Measurements from ENCODE around the gene MTHFS. TPM values are rescaled to one million over a fixed set of nuclear protein-coding genes. Genes with fewer than 3 reads are reported as not detected.
"Not testable (repeated sequence)": the region's sequence is repeated elsewhere in the genome, so short reads cannot be mapped to it uniquely, and the experiment has no call there.

MTHFS gene
- total and polyA plus RNA-seq, 3 experiments from 2014 or later, result 30.2 to 63.4 (median 31.1) TPM

DNA sequence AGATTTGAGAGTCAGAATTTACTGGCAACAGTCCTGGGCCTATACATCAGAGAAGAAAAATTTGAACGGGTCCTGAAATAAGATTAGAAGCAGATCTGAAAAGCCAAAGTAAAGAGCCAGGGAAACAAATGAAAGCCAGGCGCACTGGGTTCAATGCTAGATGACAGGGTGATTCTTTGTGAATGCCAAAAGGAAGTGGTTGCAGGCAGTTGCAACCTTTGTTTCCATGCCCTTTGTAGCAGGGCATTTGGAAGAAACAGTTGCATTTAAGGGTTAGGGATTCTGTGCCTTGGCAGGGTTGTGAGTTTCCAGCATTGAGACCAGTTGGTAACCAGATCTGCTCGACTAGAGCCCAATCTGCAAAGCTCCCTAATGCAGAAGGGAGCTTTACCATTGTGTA, 36.4 kb upstream of the MTHFS start:
- Histone ChIP-seq H3K27ac (ENCODE audit: low read depth, low read length) (no peak overlapping the region), H3K4me3 (ENCODE audit: low read length) (no peak overlapping the region), H3K9me3 (ENCODE audit: low read length) (no peaks in the 10 kb centered on the region), H3K27me3 (ENCODE audit: insufficient read depth, low read length, poor library complexity, severe bottlenecking) (no peaks in the 10 kb centered on the region), H3K36me3 (ENCODE audit: insufficient read depth, low read length) (no peaks in the 10 kb centered on the region), H3K4me1 (ENCODE audit: insufficient read depth, low read length) (peaks cover 5% of the 10 kb centered on the region)
- H3K36me3 Mint-ChIP-seq, result peaks cover 0 to 5% (median 1%) of the 10 kb centered on the region in 3 donors
- no peaks in the 10 kb centered on the region for H3K4me1 Mint-ChIP-seq
- no peak overlapping the region for H3K27ac Mint-ChIP-seq
- H3K27me3 Mint-ChIP-seq, result peaks cover 8 to 41% of the 10 kb centered on the region in 2 donors
- ChIA-PET POLR2A (no interaction called here), CTCF (no interaction called here)
- no peak overlapping the region for H3K4me3 Mint-ChIP-seq
- H3K9me3 Mint-ChIP-seq, result no peaks in the 10 kb centered on the region
- no peak for DNase-seq

GRCh38 chr15:79932447-79932846, 35.6 kb upstream of the MTHFS start:
- H3K27me3 Mint-ChIP-seq, result peaks cover 8 to 37% of the 10 kb centered on the region in 2 donors
- no peaks in the 10 kb centered on the region for H3K9me3 ChIP-seq (ENCODE audit: low read length)
- H3K9me3 Mint-ChIP-seq, result no peaks in the 10 kb centered on the region
- peaks cover 0 to 5% (median 1%) of the 10 kb centered on the region in 3 donors for H3K36me3 Mint-ChIP-seq
- DNase-seq, result no peak
- H3K27me3 ChIP-seq (ENCODE audit: insufficient read depth, low read length, poor library complexity, severe bottlenecking), result no peaks in the 10 kb centered on the region
- H3K4me1 Mint-ChIP-seq, result no peaks in the 10 kb centered on the region
- CTCF ChIA-PET, result no interaction called here
- H3K4me3 ChIP-seq (ENCODE audit: low read length), result no peak overlapping the region
- H3K27ac Mint-ChIP-seq, result no peak overlapping the region
- no peak overlapping the region for H3K27ac ChIP-seq (ENCODE audit: low read depth, low read length)
- POLR2A ChIA-PET, result no interaction called here
- peaks cover 5% of the 10 kb centered on the region for H3K4me1 ChIP-seq (ENCODE audit: insufficient read depth, low read length)
- H3K4me3 Mint-ChIP-seq, result no peak overlapping the region
- no peaks in the 10 kb centered on the region for H3K36me3 ChIP-seq (ENCODE audit: insufficient read depth, low read length)

DNA sequence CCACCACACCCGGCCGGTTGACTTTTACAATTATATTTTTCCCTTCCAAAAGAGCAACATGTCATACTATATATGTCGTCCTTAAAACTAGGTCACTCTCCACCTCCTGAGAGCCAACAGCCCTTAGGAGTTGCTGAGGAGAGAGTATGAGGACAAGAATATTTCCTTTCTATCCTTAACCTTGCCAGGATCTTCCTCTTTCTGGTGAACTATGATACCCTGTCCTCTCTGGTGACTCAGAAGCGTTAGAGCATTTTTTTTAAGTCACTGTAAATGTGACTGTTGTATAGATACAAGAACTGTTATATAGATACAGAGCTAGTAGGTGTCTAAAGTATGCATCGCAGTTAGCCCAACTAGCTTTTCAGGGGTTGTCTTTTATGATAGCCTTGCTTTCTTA, 33.7 kb upstream of the MTHFS start:
- H3K4me3 Mint-ChIP-seq, result no peak overlapping the region
- DNase-seq, result no peak
- H3K27me3 ChIP-seq (ENCODE audit: insufficient read depth, low read length, poor library complexity, severe bottlenecking), result no peaks in the 10 kb centered on the region
- peaks cover 0 to 1% (median 0%) of the 10 kb centered on the region in 3 donors for H3K36me3 Mint-ChIP-seq
- H3K9me3 Mint-ChIP-seq, result no peaks in the 10 kb centered on the region
- ChIA-PET CTCF (no interaction called here), POLR2A (no interaction called here)
- H3K9me3 ChIP-seq (ENCODE audit: low read length), result no peaks in the 10 kb centered on the region
- peaks cover 8 to 37% of the 10 kb centered on the region in 2 donors for H3K27me3 Mint-ChIP-seq
- no peaks in the 10 kb centered on the region for H3K36me3 ChIP-seq (ENCODE audit: insufficient read depth, low read length)
- H3K27ac ChIP-seq (ENCODE audit: low read depth, low read length), result no peak overlapping the region
- peaks cover 5% of the 10 kb centered on the region for H3K4me1 ChIP-seq (ENCODE audit: insufficient read depth, low read length)
- H3K4me3 ChIP-seq (ENCODE audit: low read length), result no peak overlapping the region
- H3K4me1 Mint-ChIP-seq, result no peaks in the 10 kb centered on the region
- no peak overlapping the region for H3K27ac Mint-ChIP-seq

- no peak overlapping the region for H3K27ac ChIP-seq (ENCODE audit: low read depth, low read length)
- peaks cover 11% of the 10 kb centered on the region for H3K4me1 ChIP-seq (ENCODE audit: insufficient read depth, low read length)
- Mint-ChIP-seq H3K36me3 (peaks cover 0 to 1% (median 0%) of the 10 kb centered on the region in 3 donors), H3K27me3 (peaks cover 8 to 32% of the 10 kb centered on the region in 2 donors), H3K27ac (peak overlapping the region in 1 of 8 donors; percentile 37), H3K9me3 (no peaks in the 10 kb centered on the region), H3K4me3 (no peak overlapping the region), H3K4me1 (no peaks in the 10 kb centered on the region)
- ChIA-PET CTCF (no interaction called here), POLR2A (no interaction called here)
- H3K9me3 ChIP-seq (ENCODE audit: low read length), result no peaks in the 10 kb centered on the region
- DNase-seq, result no peak
- H3K27me3 ChIP-seq (ENCODE audit: insufficient read depth, low read length, poor library complexity, severe bottlenecking), result no peaks in the 10 kb centered on the region
- no peaks in the 10 kb centered on the region for H3K36me3 ChIP-seq (ENCODE audit: insufficient read depth, low read length)
- no peak overlapping the region for H3K4me3 ChIP-seq (ENCODE audit: low read length)
Observed at GRCh38 chr15:79929412-79929811, 32.6 kb upstream of the MTHFS start.

- peak in 1 of 5 donors; percentile 48 for DNase-seq
- H3K36me3 ChIP-seq (ENCODE audit: insufficient read depth, low read length); H3K4me3 Mint-ChIP-seq; H3K27me3 ChIP-seq (ENCODE audit: insufficient read depth, low read length, poor library complexity, severe bottlenecking); H3K27ac ChIP-seq (ENCODE audit: low read depth, low read length); H3K27ac Mint-ChIP-seq; CTCF ChIA-PET; H3K9me3 ChIP-seq (ENCODE audit: low read length); POLR2A ChIA-PET; H3K4me3 ChIP-seq (ENCODE audit: low read length): not testable (repeated sequence)
- Mint-ChIP-seq H3K27me3 (peaks cover 7 to 14% of the 10 kb centered on the region in 2 donors), H3K9me3 (peaks cover 11 to 18% (median 14%) of the 10 kb centered on the region in 5 donors), H3K4me1 (peaks cover 20 to 29% (median 25%) of the 10 kb centered on the region in 3 donors), H3K36me3 (peaks cover 7 to 29% (median 17%) of the 10 kb centered on the region in 3 donors)
- peaks cover 17% of the 10 kb centered on the region for H3K4me1 ChIP-seq (ENCODE audit: insufficient read depth, low read length)
Observed at GRCh38 chr15:79926116-79926515, 29.3 kb upstream of the MTHFS start.

DNA sequence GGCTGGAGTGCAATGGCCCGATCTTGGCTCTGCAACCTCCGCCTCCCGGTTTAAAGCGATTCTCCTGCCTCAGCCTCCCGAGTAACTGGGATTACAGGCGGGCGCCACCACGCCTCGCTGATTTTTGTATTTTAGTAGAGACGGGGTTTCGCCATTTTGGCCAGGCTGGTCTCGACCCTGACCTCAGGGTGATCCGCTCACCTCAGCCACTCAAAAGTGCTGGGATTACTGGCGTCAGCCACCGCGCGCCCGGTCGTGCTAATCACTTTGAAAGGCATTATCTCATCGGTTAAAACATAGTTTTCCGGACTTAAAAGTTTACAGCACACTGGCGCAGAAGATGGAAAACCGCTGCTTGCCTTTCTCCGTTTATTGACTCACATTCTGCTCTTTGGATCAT, 27.6 kb upstream of the MTHFS start:
- ChIA-PET CTCF (no interaction called here), POLR2A (interaction anchor here (1.1 kb wide), 1 partner anchor 40 kb away, joined by 3 read pairs; no protein-coding TSS in a partner anchor)
- Mint-ChIP-seq H3K27me3 (peaks cover 3 to 5% of the 10 kb centered on the region in 2 donors), H3K36me3 (peaks cover 11 to 43% (median 27%) of the 10 kb centered on the region in 3 donors), H3K9me3 (peaks cover 11 to 30% (median 26%) of the 10 kb centered on the region in 5 donors), H3K27ac (peak overlapping the region in 2 of 8 donors; percentile 54 to 97), H3K4me1 (peaks cover 20 to 29% (median 25%) of the 10 kb centered on the region in 3 donors), H3K4me3 (peak overlapping the region; percentile 12 to 98 (median 53))
- H3K9me3 ChIP-seq (ENCODE audit: low read length), result peaks cover 6% of the 10 kb centered on the region
- no peaks in the 10 kb centered on the region for H3K36me3 ChIP-seq (ENCODE audit: insufficient read depth, low read length)
- no peaks in the 10 kb centered on the region for H3K27me3 ChIP-seq (ENCODE audit: insufficient read depth, low read length, poor library complexity, severe bottlenecking)
- H3K4me1 ChIP-seq (ENCODE audit: insufficient read depth, low read length), result peaks cover 17% of the 10 kb centered on the region
- DNase-seq, result peak in 2 of 5 donors; percentile 1 to 47
- peak overlapping the region; percentile 97 for H3K27ac ChIP-seq (ENCODE audit: low read depth, low read length)
- peak overlapping the region; percentile 93 for H3K4me3 ChIP-seq (ENCODE audit: low read length)

DNA sequence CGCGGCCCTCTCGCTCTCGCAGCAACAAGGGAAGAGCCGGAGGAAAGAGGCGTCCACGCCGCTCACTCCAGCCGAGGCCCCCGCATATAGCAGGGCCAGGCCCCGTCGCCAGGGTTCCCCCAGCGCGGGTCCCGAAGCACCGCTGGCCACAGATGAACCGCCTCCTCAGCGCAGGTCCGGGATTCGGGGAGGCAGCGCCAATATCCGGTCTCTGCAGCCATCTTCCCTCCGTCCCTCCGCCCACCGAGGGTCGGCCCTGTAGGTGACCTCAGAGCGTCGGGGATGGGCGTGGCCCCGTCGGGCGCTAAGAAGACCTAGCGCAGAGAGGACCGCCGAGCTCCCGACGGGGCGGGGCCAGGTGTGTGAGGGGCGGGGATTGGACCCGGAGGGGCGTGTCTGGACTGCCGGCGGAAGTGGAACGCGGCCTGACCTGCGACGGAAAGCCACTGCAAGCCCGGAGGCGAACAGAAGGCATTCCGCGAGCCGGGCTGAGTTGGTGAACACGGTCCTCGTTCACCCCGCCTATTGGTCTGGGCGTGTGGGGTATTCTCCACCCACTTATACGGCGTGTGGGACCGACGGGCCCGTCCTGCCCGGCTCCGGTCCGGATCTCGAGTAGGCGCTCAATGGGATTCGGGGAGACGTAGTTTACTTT, 26.8 kb upstream of the MTHFS start:
- Mint-ChIP-seq H3K4me3 (peak overlapping the region; percentile 92 to 98 (median 94)), H3K4me1 (peaks cover 20 to 30% (median 29%) of the 10 kb centered on the region in 3 donors), H3K27me3 (no peaks in the 10 kb centered on the region), H3K27ac (peak overlapping the region; percentile 93 to 99 (median 96)), H3K36me3 (peaks cover 13 to 46% (median 32%) of the 10 kb centered on the region in 3 donors), H3K9me3 (peaks cover 11 to 36% (median 31%) of the 10 kb centered on the region in 5 donors)
- ChIA-PET POLR2A (interaction anchor here (0.5 to 3.2 kb wide), 13 partner anchors 10 to 1050 kb away, joined by 3 to 64 read pairs (median 4); partner anchors contain the start of genes BCL2A1, FAH, MORF4L1 and MTHFS), CTCF (interaction anchor here (1.0 to 2.9 kb wide), 5 partner anchors 12 to 70 kb away, joined by 4 to 17 read pairs (median 8); partner anchors contain the start of gene BCL2A1)
- peaks cover 17% of the 10 kb centered on the region for H3K4me1 ChIP-seq (ENCODE audit: insufficient read depth, low read length)
- peaks cover 13% of the 10 kb centered on the region for H3K9me3 ChIP-seq (ENCODE audit: low read length)
- H3K27me3 ChIP-seq (ENCODE audit: insufficient read depth, low read length, poor library complexity, severe bottlenecking), result no peaks in the 10 kb centered on the region
- peak; percentile 96 to 100 (median 98) for DNase-seq
- peak overlapping the region; percentile 93 for H3K4me3 ChIP-seq (ENCODE audit: low read length)
- H3K27ac ChIP-seq (ENCODE audit: low read depth, low read length), result peak overlapping the region; percentile 97
- H3K36me3 ChIP-seq (ENCODE audit: insufficient read depth, low read length), result no peaks in the 10 kb centered on the region

- POLR2A ChIA-PET, result interaction anchor here (0.5 to 3.2 kb wide), 14 partner anchors 9 to 1050 kb away, joined by 3 to 64 read pairs (median 4); partner anchors contain the start of genes BCL2A1, FAH, MORF4L1 and MTHFS
- Histone ChIP-seq H3K27ac (ENCODE audit: low read depth, low read length) (peak overlapping the region; percentile 97), H3K9me3 (ENCODE audit: low read length) (peaks cover 13% of the 10 kb centered on the region), H3K36me3 (ENCODE audit: insufficient read depth, low read length) (no peaks in the 10 kb centered on the region), H3K27me3 (ENCODE audit: insufficient read depth, low read length, poor library complexity, severe bottlenecking) (no peaks in the 10 kb centered on the region), H3K4me1 (ENCODE audit: insufficient read depth, low read length) (peaks cover 17% of the 10 kb centered on the region), H3K4me3 (ENCODE audit: low read length) (peak overlapping the region; percentile 93)
- peak overlapping the region; percentile 93 to 99 (median 96) for H3K27ac Mint-ChIP-seq
- DNase-seq, result peak in 4 of 5 donors; percentile 60 to 87 (median 68)
- CTCF ChIA-PET, result interaction anchor here (1.0 to 2.9 kb wide), 7 partner anchors 12 to 70 kb away, joined by 4 to 17 read pairs (median 8); partner anchors contain the start of gene BCL2A1
- peak overlapping the region; percentile 92 to 98 (median 94) for H3K4me3 Mint-ChIP-seq
- no peaks in the 10 kb centered on the region for H3K27me3 Mint-ChIP-seq
- H3K4me1 Mint-ChIP-seq, result peaks cover 20 to 30% (median 29%) of the 10 kb centered on the region in 3 donors
- peaks cover 11 to 40% (median 32%) of the 10 kb centered on the region in 5 donors for H3K9me3 Mint-ChIP-seq
- peaks cover 14 to 46% (median 36%) of the 10 kb centered on the region in 3 donors for H3K36me3 Mint-ChIP-seq
Observed at GRCh38 chr15:79923079-79923514, 26.3 kb upstream of the MTHFS start.

All from CD8-positive, alpha-beta memory T cell (primary cell).